Measurements from ENCODE around the gene CDKAL1.

DNA sequence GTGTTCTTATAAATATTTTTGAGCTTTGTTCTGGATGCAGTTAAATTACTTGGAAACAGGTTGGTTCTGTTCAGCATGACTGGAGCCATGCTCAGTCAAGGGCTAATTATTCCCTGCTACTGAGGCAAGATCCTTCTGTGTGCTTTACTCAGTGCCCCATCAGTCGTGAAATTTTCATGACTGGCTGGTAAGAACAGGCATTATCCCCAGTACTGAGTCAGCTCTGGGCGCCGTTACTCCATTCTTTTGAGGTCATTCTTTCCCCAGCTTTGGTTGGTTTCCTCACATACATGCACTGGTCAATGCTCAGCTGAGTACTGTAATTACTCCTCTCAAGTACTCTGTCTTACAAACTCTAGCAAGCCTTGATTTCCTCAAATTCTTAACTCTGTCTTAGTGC, 71.3 kb downstream of the CDKAL1 start:
- TF ChIP-seq, protein P1, sequence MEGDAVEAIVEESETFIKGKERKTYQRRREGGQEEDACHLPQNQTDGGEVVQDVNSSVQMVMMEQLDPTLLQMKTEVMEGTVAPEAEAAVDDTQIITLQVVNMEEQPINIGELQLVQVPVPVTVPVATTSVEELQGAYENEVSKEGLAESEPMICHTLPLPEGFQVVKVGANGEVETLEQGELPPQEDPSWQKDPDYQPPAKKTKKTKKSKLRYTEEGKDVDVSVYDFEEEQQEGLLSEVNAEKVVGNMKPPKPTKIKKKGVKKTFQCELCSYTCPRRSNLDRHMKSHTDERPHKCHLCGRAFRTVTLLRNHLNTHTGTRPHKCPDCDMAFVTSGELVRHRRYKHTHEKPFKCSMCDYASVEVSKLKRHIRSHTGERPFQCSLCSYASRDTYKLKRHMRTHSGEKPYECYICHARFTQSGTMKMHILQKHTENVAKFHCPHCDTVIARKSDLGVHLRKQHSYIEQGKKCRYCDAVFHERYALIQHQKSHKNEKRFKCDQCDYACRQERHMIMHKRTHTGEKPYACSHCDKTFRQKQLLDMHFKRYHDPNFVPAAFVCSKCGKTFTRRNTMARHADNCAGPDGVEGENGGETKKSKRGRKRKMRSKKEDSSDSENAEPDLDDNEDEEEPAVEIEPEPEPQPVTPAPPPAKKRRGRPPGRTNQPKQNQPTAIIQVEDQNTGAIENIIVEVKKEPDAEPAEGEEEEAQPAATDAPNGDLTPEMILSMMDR (IDR thresholded peaks at IDR 0.05; ENCODE audit: extremely low read depth in 1 of 2, insufficient read depth in 1 of 2, low read depth in 1 of 2, low read length in 2 of 2): no peak
- TF ChIP-seq, protein P2, sequence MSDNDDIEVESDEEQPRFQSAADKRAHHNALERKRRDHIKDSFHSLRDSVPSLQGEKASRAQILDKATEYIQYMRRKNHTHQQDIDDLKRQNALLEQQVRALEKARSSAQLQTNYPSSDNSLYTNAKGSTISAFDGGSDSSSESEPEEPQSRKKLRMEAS (IDR thresholded peaks at IDR 0.05; ENCODE audit: insufficient read depth, insufficient read length): no peak
- TF ChIP-seq GATA2 (IDR thresholded peaks at IDR 0.05; ENCODE audit: insufficient read depth, insufficient read length, low read depth, low read length): no peak
